Endothelial cell of umbilical vein (primary cell): Measurements from ENCODE around the gene COL21A1. TPM values are rescaled to one million over a fixed set of nuclear protein-coding genes. Genes with fewer than 3 reads are reported as not detected.

Experiments
- BruUV-seq: library from RNA; stranded (reverse); fragments of 400-500 nt; replicated peaks from 2 replicates; lab custom pipeline; 2021; lab: Mats Ljungman, UMichigan
- CTCF ChIA-PET: fragments of 300-600, 350-600 bp; sonication (Branson Sonifier 250); formaldehyde crosslinking; loops from one replicate; lab custom pipeline; 2021; ENCODE audit warnings: antibody characterized with exemption, inconsistent platforms; lab: Charles Lee
- POLR2A ChIA-PET: fragments of 300-600, 350-600 bp; sonication (Branson Sonifier 250); formaldehyde crosslinking; loops from one replicate; lab custom pipeline; 2021; ENCODE audit warnings: antibody characterized with exemption, inconsistent platforms; lab: Charles Lee
- DNase-seq: peaks from one replicate; pipeline ENCODE4 v3.0.0-alpha.2; 2011; ENCODE audit warnings: low read depth, low spot score
- FAIRE-seq: peaks from 2 replicates; lab custom pipeline; 2011; peaks lifted over from hg19 to GRCh38; lab: Jason Lieb, UNC
- H2AFZ ChIP-seq: 2 replicates; pipeline ENCODE4 v1.6.0; 2012; ENCODE audit warnings: low read depth, low read length, control low read depth, inconsistent platforms
- H3K27ac ChIP-seq: 2 replicates; pipeline ENCODE4 v1.5.1; 2011; ENCODE audit warnings: low read depth, mild to moderate bottlenecking, control low read depth, low read length, moderate library complexity; ENCODE audit not compliant: insufficient read depth
- H3K27me3 ChIP-seq, 2 experiments: 2 replicates each; pipeline versions ENCODE4 v1.6.0 to v1.6.1; 2011; ENCODE audit warnings: low read length in 2 of 2, mixed read lengths in 1 of 2; ENCODE audit not compliant: control insufficient read depth in 2 of 2, insufficient read depth in 2 of 2
- H3K36me3 ChIP-seq, 2 experiments: 2 replicates in 1 of 2; 3 replicates in 1 of 2; pipeline ENCODE4 v1.5.1; 2011; ENCODE audit warnings: low read length in 2 of 2, mild to moderate bottlenecking in 1 of 2, moderate library complexity in 1 of 2; ENCODE audit not compliant: control insufficient read depth in 2 of 2, insufficient read depth in 2 of 2; ENCODE audit errors: extremely low read depth in 1 of 2
- H3K4me1 ChIP-seq: 3 replicates; pipeline ENCODE4 v1.5.1; 2011; ENCODE audit warnings: mild to moderate bottlenecking, low read length; ENCODE audit not compliant: control insufficient read depth, insufficient read depth; ENCODE audit errors: extremely low read depth
- H3K4me2 ChIP-seq: 2 replicates; pipeline ENCODE4 v1.6.1; 2011; ENCODE audit warnings: low read length, control low read depth, mixed read lengths; ENCODE audit not compliant: insufficient read depth
- H3K4me3 ChIP-seq, 3 experiments: fragments of 200-600 bp in 1 of 3; sonication (generic), shearing (Covaris generic) in 1 of 3; replicated peaks in 1 of 3; 2 replicates each; pipeline ENCODE4 v1.5.1; 2011 to 2016; ENCODE audit warnings: control low read depth in 3 of 3, low read length in 3 of 3, mild to moderate bottlenecking in 2 of 3, inconsistent platforms in 1 of 3, low read depth in 1 of 3, moderate library complexity in 1 of 3; ENCODE audit not compliant: insufficient read depth in 1 of 3
- H3K79me2 ChIP-seq: 2 replicates; pipeline ENCODE4 v1.6.0; 2012; ENCODE audit warnings: low read length, inconsistent platforms; ENCODE audit not compliant: control insufficient read depth, insufficient read depth
- H3K9ac ChIP-seq: replicated peaks from 2 replicates; pipeline ENCODE3; 2011; ENCODE audit warnings: low read length, control low read depth; ENCODE audit not compliant: insufficient read depth; ENCODE audit errors: extremely low read depth
- H3K9me1 ChIP-seq: replicated peaks from 3 replicates; pipeline ENCODE4 v1.6.0; 2011; ENCODE audit warnings: mild to moderate bottlenecking, low read length; ENCODE audit not compliant: control insufficient read depth, insufficient read depth; ENCODE audit errors: extremely low read depth
- H3K9me3 ChIP-seq: replicated peaks from 2 replicates; pipeline ENCODE4 v1.5.1; 2012; ENCODE audit warnings: low read length, inconsistent platforms; ENCODE audit not compliant: control insufficient read depth, insufficient read depth
- H4K20me1 ChIP-seq: replicated peaks from 2 replicates; pipeline ENCODE3; 2011; ENCODE audit warnings: mild to moderate bottlenecking, low read length; ENCODE audit not compliant: control insufficient read depth, insufficient read depth; ENCODE audit errors: extremely low read depth
- CTCF ChIP-seq, 2 donors: IDR thresholded peaks; 1 replicate in 1 of 2; 2 replicates in 1 of 2; pipeline ENCODE4 v1.5.1; 2011; ENCODE audit warnings: low read length in 2 of 2, mild to moderate bottlenecking in 2 of 2, moderate library complexity in 2 of 2, control low read depth in 1 of 2, inconsistent platforms in 1 of 2, low read depth in 1 of 2; ENCODE audit not compliant: insufficient read depth in 1 of 2; ENCODE audit errors: extremely low read depth in 1 of 2
- EZH2 ChIP-seq: IDR thresholded peaks from 2 replicates; pipeline ENCODE4 v1.6.1; 2012; ENCODE audit warnings: borderline replicate concordance, low read depth, mild to moderate bottlenecking, moderate library complexity, low read length, inconsistent platforms; ENCODE audit not compliant: severe bottlenecking
- FOS ChIP-seq: IDR thresholded peaks from 2 replicates; pipeline ENCODE4 v1.6.1; 2011; ENCODE audit warnings: mild to moderate bottlenecking, low read length, moderate library complexity, borderline replicate concordance; ENCODE audit not compliant: insufficient read depth
- GATA2 ChIP-seq: IDR thresholded peaks from 2 replicates; pipeline ENCODE4 v1.7.0; 2011; ENCODE audit warnings: low read depth, mild to moderate bottlenecking, moderate library complexity, mixed read lengths, low read length; ENCODE audit not compliant: insufficient read length, insufficient read depth
- JUN ChIP-seq: IDR thresholded peaks from 2 replicates; pipeline ENCODE4 v1.6.1; 2011; ENCODE audit warnings: borderline replicate concordance, low read depth; ENCODE audit not compliant: insufficient read length, insufficient read depth
- MAX ChIP-seq: IDR thresholded peaks from 2 replicates; pipeline ENCODE4 v1.6.1; 2011; ENCODE audit not compliant: insufficient read depth, insufficient read length
- MYC ChIP-seq: IDR thresholded peaks from one replicate; pipeline ENCODE4 v1.6.1; 2011; ENCODE audit warnings: mild to moderate bottlenecking, low read depth, low read length
- POLR2A ChIP-seq: IDR thresholded peaks from 2 replicates; pipeline ENCODE4 v1.6.1; 2012; ENCODE audit warnings: low read depth, mild to moderate bottlenecking, control low read depth, low read length
- POLR2AphosphoS5 ChIP-seq: IDR thresholded peaks from 2 replicates; pipeline ENCODE4 v1.6.1; 2012; ENCODE audit warnings: low read depth, mild to moderate bottlenecking, control low read depth, low read length, moderate library complexity; ENCODE audit not compliant: insufficient read depth
- dilution Hi-C: fragments of 300-500 bp; cut with MboI; formaldehyde crosslinking; loops from one replicate; pipeline ENCODE4 v1.15.0; 2019; ENCODE audit warnings: low sequenced_read_pairs; ENCODE audit not compliant: extremely low pct_ligation_motif_present
- intact Hi-C: fragments of 100-400 bp; cut with micrococcal nuclease; formaldehyde crosslinking; loops from one replicate; pipeline ENCODE4 v1.10.0; 2022
- polyA plus RNA-seq, 4 experiments: library from polyadenylated mRNA; depleted of rRNA in 3 of 4; stranded (reverse) in 3 of 4; unstranded in 1 of 4; fragments of >200 nt; gene quantifications; 2 replicates each; pipeline versions ENCODE4 v1.2.1 to v1.2.3, GENCODE V29; 2011 to 2012; ENCODE audit warnings: missing spikeins in 1 of 4
- total RNA-seq: library from RNA; stranded (reverse); gene quantifications from 2 replicates; pipeline ENCODE4 v1.2.3, GENCODE V29; 2021

Gene COL21A1
- total and polyA plus RNA-seq, 2 donors (not counting 3 experiments of a cell fraction or from before 2014, with no cell fraction given) = 0.22 to 1.4 TPM

- POLR2A ChIA-PET = no interaction called here
- H3K9ac ChIP-seq = no peak overlapping the region
- TF ChIP-seq MAX (no peak), FOS (no peak), GATA2 (no peak), POLR2AphosphoS5 (no peak), JUN (no peak), POLR2A (no peak), EZH2 (no peak), MYC (no peak), CTCF (IDR thresholded peaks at IDR 0.05; ENCODE audit: extremely low read depth in 1 of 2, insufficient read depth in 1 of 2, low read depth in 1 of 2, low read length in 2 of 2) (no peak)
- H2AFZ ChIP-seq = no peak overlapping the region
- H3K4me2 ChIP-seq = no peak overlapping the region
- dilution Hi-C loops (no loop called here), intact Hi-C loops (no loop called here)
- no peaks in the 10 kb centered on the region for H3K9me1 ChIP-seq
- H4K20me1 ChIP-seq = no peaks in the 10 kb centered on the region
- H3K27me3 ChIP-seq = no peaks in the 10 kb centered on the region
- BruUV-seq = no TSS peak
- no peaks in the 10 kb centered on the region for H3K36me3 ChIP-seq
- CTCF ChIA-PET = interaction anchor here (1.1 kb wide), 1 partner anchor 89 kb away, joined by 3 read pairs; no protein-coding TSS in a partner anchor
- H3K27ac ChIP-seq = no peak overlapping the region
- no peak for FAIRE-seq
- no peaks in the 10 kb centered on the region for H3K4me1 ChIP-seq
- H3K79me2 ChIP-seq = no peaks in the 10 kb centered on the region
- DNase-seq = no peak
- H3K9me3 ChIP-seq = no peaks in the 10 kb centered on the region
- H3K4me3 ChIP-seq = no peak overlapping the region
These were observed 43.2 kb downstream of the COL21A1 start for GRCh38 chr6:56204134-56204533.
